Measurements from ENCODE around the gene NPB.

GRCh38 chr17:81934850-81935708 lies 33.0 kb downstream of the NPB start:
- TF ChIP-seq CTCF (IDR thresholded peaks at IDR 0.05; ENCODE audit: low read length), result no peak
- TF ChIP-seq EZH2 (optimal IDR thresholded peaks at IDR 0.05; ENCODE audit: low read depth, low read length), result no peak
- TF ChIP-seq EZH2phosphoT487 (IDR thresholded peaks at IDR 0.05; ENCODE audit: low read length), result no peak
